Measurements from ENCODE around the gene DIS3L2.
"Not testable (repeated sequence)": the region's sequence is repeated elsewhere in the genome, so short reads cannot be mapped to it uniquely, and the experiment has no call there.

DIS3L2 gene

DNA sequence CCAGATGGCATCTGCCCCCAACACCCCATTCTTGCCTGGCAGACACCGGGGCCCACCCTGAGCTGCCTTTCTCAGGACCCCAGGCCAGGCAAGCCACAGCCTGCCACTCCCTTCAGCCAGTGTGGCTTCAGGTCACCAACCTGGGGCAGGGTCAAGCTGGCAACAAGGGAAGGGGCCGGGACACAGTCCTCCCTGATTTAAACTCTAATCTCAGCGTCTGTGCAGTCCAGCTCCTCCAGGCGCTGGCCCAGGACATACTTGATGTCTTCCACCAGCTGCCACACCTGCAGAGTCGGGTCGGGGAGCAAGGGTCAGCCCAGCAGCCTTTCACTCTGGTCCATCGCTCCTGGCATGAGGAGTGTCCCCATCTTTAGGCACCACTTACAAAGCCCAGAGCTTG lies 388.0 kb downstream of the DIS3L2 start:
- no peak for DNase-seq (ENCODE audit: low read depth)

DNA sequence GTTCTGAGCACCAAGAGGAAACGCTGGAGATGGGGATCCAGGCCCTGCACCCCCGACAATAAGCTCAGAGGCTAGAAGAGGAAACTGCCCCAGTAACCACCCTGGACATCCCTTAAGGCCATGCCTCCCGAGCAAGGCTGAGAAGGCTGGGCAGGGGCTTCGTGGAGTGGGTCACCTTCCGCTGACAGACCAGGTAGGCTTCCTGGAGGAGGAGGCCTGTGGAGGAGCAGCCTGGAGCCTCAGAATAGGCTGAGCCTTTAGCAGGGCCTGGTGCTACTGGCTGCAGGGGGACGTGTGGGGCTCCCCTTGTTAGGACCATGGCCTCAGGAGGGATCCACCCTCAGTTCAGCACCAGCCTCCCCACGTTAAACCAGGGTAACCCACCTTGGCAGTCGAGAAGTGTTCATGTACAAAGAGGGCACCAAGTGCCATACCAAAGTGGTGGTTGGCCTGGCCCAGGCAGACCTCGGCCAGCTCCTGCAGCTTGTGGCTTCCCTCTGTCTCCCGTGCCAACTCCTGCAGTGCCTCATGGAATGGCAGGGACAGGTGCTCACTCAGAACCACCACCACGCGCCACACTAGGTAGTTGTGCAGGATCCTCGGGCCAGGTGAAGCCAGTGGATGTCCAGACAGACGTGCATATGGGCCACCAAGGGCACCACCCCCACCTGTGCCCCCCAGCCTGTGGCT lies 388.6 kb downstream of the DIS3L2 start:
- no peak for DNase-seq (ENCODE audit: low read depth)

GRCh38 chr2:232350804-232351685 lies 389.5 kb downstream of the DIS3L2 start:
- no peak for DNase-seq (ENCODE audit: low read depth)

DNA sequence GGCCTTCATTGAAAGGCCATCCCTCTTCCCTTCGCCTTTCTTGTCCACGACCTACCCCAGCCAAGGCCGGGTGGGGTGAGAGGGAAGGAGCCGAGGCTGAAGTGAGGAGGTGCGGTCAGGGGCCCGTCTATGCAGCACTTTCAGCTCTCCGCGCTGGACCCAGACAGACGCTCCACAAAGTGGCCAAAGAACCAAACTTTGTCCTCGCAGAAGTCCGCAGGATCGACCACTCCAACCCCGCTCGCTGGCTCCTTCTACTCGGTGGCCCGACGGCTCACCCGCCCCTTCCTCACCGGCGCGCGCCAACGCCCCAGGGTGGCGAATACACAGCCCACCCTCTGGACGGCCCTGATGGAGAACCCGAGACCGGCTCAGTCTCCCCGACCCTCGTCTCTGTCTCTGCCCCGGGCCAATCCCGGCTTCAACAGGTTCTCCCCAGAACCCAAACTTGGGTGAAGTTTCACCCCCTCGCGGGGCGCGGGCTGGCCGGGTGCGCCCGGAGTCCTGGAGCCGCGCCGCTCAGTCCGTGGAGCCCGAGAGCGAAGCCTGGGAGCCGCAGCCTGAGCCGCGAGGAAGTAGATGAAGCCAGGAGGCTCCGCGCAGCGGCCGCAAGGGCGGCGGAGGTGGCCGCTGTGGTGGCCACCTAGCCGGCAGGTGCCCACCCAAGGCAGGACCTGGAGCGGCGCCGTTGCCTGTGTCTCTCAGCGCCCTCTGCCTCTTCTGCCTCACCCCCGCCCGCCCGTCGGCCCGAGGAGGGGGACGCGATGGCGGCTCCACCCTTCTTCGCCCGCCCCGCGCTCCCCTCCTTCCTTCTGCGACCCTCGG lies 390.4 kb downstream of the DIS3L2 start:
- no peak for DNase-seq (ENCODE audit: low read depth)

GRCh38 chr2:232352511-232353091 lies 391.1 kb downstream of the DIS3L2 start:
- no peak for DNase-seq (ENCODE audit: low read depth)

- DNase-seq (ENCODE audit: low read depth) = no peak
Measured at GRCh38 chr2:232353096-232353495, 391.6 kb downstream of the DIS3L2 start.

DNA sequence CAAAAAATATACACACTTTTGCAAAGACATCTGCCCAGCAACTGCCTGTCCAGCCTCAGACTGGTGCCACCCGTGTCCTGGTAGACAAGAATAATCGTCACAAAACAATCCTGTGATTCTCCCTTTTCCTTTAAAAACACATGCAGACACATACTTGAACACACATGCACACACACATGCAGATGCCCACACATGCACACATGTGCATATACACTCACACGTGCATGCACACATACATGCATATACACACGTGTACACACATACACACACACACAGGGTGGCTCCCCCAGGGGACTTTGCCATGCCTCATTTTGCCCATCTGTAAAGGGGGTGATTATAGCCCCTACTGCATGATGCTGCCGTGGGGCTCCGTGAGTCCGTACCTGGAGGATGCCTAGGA lies 392.1 kb downstream of the DIS3L2 start:
- no peak for DNase-seq (ENCODE audit: low read depth)

GRCh38 chr2:232354069-232354468 lies 392.6 kb downstream of the DIS3L2 start:
- DNase-seq (ENCODE audit: low read depth) = no peak

GRCh38 chr2:232361646-232362045 lies 400.1 kb downstream of the DIS3L2 start:
- no peak for DNase-seq (ENCODE audit: low read depth)

DNA sequence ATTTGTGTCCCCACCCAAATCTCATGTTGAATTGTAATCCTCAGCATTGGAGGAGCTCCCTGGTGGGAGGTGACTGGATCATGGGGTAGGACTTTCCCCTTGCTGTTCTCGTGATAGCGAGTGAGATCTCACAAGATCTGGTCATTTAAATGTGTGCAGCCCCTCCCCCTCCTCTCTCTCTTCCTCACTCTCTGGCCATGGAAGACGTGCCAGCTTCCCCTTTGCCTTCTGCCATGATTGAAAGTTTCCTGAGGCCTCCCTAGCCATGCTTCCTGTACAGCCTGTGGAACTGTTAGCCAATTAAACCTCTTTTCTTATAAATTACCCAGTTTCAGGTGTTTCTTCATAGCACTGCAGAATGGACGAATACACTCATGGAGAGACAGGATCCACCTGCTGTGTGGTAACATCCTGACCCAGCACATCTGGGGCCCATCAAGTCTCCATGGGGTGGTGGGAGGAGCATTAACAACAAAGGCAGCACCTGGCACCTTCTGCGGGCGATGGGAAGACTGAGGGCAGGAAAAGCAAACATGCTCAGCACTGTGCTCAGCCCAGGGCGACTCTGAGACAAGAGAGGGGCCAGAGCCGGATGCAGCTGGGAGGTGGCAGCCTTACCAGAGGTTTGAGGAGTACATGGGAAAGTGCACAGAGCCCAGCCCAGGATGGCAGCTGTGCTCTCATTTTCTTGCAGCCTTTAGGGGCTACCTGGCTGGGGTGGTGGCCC lies 400.8 kb downstream of the DIS3L2 start:
- no peak for DNase-seq (ENCODE audit: low read depth)

DNA sequence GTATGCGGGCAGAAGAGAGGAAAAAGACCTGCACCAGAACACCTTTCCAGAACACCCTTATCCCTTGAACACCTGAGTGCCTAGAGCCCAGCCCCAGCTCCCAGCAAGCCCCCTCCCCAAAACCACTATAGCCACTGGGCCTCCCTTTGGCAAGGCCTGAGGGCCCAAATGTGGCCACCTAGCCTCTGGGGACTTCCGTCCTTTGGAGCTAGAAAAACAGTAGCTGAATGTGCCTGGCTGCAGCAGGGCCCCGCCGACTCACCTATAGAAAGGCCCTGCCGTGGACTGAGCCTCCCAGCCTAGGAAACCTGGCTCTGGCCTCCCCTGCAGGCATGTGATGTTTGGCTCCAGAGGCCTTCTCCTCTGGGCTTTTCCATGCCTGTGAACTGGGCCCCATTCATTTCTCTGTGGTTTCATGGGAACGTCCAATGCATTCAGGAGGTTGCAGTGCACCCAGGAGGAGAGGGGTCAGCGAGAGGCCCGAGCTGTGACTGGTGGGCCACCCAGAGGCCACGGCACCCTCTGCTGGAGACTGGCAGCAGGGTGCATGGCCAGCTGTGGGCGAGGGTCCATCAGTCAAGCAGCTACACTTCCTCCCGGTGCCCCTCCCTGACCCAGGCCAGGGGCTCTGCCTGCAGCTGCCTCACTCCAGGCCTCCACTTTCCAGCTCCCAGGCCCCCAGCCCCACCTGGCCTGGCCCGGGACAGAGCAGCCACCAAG lies 401.7 kb downstream of the DIS3L2 start:
- not testable (repeated sequence) for DNase-seq (ENCODE audit: low read depth)

DNA sequence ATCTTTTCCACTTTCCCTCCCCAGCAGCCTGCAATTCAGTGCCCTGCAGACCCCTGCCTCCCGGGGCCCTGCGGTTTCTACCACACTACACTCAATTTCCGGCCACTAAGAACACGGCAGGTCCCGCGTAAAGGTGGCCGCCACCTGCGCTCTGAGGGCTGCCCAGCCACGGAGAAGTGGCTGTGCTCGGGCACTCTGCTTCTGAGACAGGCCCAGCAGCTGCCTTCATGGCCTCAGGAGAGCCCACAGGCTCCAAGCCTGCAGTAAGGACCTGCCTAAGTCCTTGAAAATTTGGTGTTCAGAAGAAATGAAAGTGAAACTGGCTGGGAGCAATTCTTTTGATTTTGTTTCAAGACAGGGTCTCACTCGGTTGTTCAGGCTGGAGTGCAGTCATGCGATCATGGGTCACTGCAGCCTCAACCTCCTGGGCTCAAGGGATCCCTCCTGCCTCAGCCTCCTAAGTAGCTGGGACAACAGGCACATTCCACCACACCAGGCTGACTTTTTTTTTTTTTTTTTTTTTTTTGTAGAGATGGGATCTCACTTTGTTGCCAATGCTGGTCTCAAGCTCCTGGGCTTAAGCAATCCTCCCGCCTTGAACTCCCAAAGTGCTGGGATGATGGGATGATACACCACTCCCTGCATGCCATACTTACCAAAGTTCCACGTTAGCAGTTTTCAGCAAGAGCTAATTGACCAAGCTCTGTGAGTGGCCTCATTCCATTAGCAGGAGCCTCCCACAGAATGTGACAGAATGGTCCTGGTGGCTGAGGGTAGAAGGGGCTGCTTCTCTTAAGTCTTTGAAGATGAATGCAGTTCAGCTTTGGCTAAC lies 402.5 kb downstream of the DIS3L2 start:
- no peak for DNase-seq (ENCODE audit: low read depth)

- not testable (repeated sequence) for DNase-seq (ENCODE audit: low read depth)
Measured at GRCh38 chr2:232364806-232365594, 403.5 kb downstream of the DIS3L2 start.

DNA sequence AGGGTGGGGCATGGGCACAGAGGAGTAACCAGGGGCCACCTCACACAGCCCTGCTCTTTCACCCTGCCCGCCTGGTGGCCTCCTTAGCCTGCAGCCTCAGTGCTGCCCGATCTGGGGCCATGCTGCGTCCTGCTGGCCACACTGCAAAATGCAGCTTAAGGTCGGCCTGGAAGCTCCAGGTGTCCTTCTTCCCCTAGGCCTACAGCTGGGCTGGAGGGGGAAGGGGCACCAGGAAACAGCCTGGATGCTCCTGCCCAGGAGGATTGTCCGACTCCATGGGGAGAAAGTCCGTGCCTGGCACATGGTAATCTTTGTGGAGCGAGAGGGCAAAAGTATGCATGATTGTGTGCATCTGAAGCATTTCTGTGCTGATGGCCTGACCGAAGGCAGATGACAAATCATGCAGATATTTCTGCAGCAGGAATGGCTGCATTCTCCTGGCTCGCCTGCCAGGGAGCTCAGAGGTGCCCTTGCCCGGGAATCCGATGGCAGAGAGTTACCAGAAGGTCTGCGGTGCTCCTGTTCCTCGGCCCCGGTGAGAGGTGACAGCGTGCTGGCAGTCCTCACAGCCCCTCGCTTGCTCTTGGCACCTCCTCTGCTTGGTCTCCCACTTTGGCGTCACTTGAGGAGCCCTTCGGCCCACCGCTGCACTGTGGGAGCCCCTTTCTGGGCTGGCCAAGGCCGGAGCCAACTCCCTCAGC lies 404.3 kb downstream of the DIS3L2 start:
- DNase-seq (ENCODE audit: low read depth) = no peak

GRCh38 chr2:232366461-232366860 lies 404.9 kb downstream of the DIS3L2 start:
- DNase-seq (ENCODE audit: low read depth) = not testable (repeated sequence)

DNA sequence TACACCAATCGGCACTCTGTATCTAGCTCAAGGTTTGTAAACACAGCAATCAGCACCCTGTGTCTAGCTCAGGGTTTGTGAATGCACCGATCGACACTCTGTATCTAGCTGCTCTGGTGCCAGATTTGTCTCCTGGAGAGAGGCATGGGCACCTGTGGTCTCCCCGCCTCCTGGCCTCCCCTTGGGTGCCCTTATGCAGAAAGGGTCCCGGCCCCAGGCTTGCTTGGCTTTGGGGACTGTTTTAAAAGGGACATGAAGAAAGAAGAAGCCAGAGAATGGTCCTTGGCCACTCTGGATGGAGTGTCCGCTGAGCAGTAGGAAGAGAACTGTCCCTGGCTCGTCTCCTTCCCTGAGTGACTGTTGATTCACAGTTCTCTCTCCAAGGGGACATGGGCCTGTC lies 405.5 kb downstream of the DIS3L2 start:
- DNase-seq (ENCODE audit: low read depth) = no peak

DNA sequence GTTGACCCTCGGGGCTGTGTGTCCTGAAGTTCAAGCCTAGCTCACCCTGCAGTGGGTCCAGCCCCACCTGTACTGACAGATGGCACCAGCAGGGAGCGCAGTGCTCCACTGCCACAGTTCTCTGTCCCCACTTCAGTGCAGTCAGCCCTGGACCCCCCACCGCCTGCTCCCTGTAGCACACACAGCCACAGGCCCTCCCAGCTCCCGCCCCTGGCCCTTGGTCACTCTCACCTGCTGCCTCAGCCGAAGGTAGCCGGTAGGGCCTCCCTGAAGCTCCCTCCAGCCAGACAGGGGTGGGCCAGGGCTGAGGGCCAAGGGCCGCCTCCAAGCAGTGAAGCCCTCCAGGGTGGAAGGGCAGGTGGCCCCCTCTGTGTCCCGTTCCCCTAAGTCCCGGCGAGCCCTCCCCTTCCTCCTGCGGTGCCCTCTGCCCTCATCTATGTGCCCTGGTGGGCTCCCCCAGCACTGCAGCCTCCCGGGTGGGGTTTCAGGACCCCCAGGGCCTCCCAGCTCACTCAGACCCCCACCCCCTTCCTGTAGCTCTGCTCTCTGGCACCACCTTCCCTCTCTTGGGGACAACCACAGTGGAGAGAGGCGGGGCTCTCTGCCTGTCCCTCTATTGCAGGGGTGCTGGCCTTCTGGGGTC lies 406.2 kb downstream of the DIS3L2 start:
- no peak for DNase-seq (ENCODE audit: low read depth)

DNA sequence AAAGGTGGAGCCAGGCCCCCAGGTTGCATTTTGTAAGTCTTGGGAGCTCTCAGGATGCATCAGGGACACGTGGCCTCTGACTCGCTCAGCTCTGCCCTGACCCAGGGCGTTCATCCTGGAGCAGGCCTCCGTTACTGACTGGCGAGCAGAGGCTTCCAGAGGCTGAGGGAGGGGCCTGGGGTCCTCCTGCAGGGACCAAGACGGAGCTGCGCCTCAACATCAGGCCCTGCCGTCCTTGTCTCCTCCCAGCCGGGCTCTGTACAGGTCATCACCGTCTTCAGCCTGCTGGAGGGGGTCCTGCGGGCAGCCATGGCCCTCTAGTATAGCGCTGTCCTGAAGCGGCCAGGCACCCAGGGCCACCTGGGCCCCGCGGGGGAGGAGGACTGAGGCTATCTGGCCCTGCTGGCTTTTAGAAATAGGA lies 406.8 kb downstream of the DIS3L2 start:
- no peak for DNase-seq (ENCODE audit: low read depth)
